ENCODE measurements around the gene NUDT21. TPM values are rescaled to one million over a fixed set of nuclear protein-coding genes. Genes with fewer than 3 reads are reported as not detected.

NUDT21 gene
- total RNA-seq, 1 experiment from 2014 or later: 171 TPM

DNA sequence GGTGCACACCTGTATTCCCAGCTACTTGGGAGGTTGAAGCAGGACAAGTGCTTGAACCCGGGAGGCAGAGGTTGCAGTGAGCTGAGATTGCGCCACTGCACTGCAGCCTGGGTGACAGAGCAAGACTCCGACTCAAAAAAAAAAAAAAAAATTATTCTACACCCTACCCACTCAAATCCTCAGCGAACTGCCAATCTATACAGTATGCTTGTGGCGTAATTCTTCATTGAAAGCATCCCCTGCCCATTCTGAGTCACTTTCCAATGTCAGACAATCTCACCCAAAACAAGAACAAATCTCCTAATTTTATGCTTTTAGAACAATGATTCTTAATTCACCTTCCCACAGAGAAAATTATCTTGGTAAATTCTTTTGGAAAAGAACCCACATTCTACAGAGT lies 37.8 kb downstream of the NUDT21 start:
- no peak for DNase-seq
- POLR2A ChIA-PET (ENCODE audit: unreplicated experiment): no interaction called here
- no TSS peak for BruUV-seq (replicated peaks)
- Histone ChIP-seq H3K27me3 (ENCODE audit: insufficient read depth, low read depth) (no peaks in the 10 kb centered on the region), H3K9me3 (ENCODE audit: insufficient read depth, low read depth) (no peaks in the 10 kb centered on the region), H3K79me2 (ENCODE audit: low read depth) (peaks cover 57% of the 10 kb centered on the region), H4K20me1 (ENCODE audit: insufficient read depth) (no peaks in the 10 kb centered on the region), H3F3A (ENCODE audit: insufficient read depth, low read depth) (peaks cover 32% of the 10 kb centered on the region), H3K4me2 (no peak overlapping the region), H3K27ac (no peak overlapping the region), H2AFZ (no peak overlapping the region), H3K4me1 (replicated peaks; ENCODE audit: insufficient read depth) (peaks cover 22% of the 10 kb centered on the region), H3K36me3 (ENCODE audit: low read depth) (peaks cover 5% of the 10 kb centered on the region; the same call in 1 of the 2 replicates), H3K4me3 (no peak overlapping the region), H3K9me2 (ENCODE audit: insufficient read depth) (no peaks in the 10 kb centered on the region)
- no peak for TF ChIP-seq EZH2 (IDR thresholded peaks at IDR 0.05; ENCODE audit: low read depth)
- TF ChIP-seq, protein P1, sequence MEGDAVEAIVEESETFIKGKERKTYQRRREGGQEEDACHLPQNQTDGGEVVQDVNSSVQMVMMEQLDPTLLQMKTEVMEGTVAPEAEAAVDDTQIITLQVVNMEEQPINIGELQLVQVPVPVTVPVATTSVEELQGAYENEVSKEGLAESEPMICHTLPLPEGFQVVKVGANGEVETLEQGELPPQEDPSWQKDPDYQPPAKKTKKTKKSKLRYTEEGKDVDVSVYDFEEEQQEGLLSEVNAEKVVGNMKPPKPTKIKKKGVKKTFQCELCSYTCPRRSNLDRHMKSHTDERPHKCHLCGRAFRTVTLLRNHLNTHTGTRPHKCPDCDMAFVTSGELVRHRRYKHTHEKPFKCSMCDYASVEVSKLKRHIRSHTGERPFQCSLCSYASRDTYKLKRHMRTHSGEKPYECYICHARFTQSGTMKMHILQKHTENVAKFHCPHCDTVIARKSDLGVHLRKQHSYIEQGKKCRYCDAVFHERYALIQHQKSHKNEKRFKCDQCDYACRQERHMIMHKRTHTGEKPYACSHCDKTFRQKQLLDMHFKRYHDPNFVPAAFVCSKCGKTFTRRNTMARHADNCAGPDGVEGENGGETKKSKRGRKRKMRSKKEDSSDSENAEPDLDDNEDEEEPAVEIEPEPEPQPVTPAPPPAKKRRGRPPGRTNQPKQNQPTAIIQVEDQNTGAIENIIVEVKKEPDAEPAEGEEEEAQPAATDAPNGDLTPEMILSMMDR (conservative IDR thresholded peaks at IDR 0.05): no peak
- CTCF ChIA-PET: no interaction called here
- intact Hi-C loops (cut with micrococcal nuclease; ENCODE audit: unreplicated experiment): no loop called here

DNA sequence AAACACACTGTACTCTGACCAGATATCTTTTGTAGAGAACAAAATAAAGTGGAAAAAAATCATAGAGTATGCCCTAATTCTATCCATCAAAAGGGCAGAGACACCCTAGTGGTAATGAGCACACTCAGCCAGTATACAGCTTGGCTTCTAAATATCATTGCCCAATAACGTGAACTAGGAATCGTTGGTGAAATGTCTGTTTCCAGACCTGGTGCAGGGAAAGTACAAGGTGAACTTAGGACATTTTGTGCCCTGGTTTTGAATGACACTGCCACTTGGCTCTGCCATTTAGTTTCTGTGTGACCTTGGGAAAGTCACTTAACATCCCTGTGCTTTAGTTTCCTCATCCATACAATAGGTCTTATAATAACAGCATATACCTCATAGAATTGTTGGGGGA lies 39.5 kb downstream of the NUDT21 start:
- Histone ChIP-seq H3K36me3 (ENCODE audit: low read depth) (peaks cover 16% of the 10 kb centered on the region), H3K4me1 (replicated peaks; ENCODE audit: insufficient read depth) (peaks cover 32% of the 10 kb centered on the region), H3K4me3 (no peak overlapping the region), H3K27me3 (ENCODE audit: insufficient read depth, low read depth) (no peaks in the 10 kb centered on the region), H3K79me2 (ENCODE audit: low read depth) (peaks cover 52% of the 10 kb centered on the region), H3K9me2 (ENCODE audit: insufficient read depth) (no peaks in the 10 kb centered on the region), H3K9me3 (ENCODE audit: insufficient read depth, low read depth) (no peaks in the 10 kb centered on the region), H3K4me2 (no peak overlapping the region), H3F3A (ENCODE audit: insufficient read depth, low read depth) (peaks cover 46% of the 10 kb centered on the region), H3K27ac (no peak overlapping the region), H4K20me1 (ENCODE audit: insufficient read depth) (no peaks in the 10 kb centered on the region), H2AFZ (no peak overlapping the region)
- no TSS peak for BruUV-seq (replicated peaks)
- POLR2A ChIA-PET (ENCODE audit: unreplicated experiment): no interaction called here
- intact Hi-C loops (cut with micrococcal nuclease; ENCODE audit: unreplicated experiment): no loop called here
- TF ChIP-seq, protein P1 (conservative IDR thresholded peaks at IDR 0.05): no peak
- no peak for TF ChIP-seq EZH2 (IDR thresholded peaks at IDR 0.05; ENCODE audit: low read depth)
- CTCF ChIA-PET: no interaction called here
- no peak for DNase-seq

DNA sequence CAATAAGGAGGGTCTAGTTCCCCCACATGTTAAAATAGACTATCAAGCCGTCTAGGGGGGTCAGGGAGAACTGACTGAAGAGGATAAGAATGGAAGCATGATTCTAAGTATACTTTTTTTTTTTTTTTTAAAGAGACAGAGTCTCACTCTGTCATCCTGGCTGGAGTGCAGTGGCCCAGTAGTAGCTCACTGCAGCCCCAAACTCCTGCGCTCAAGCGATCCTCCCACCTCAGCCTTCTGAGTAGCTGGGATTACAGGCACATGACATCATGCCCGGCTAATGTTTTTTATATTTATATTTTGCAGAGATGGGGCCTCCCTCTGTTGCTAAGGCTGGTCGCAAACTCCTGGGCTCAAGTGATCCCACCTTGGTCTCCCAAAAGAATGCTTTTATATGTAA lies 40.0 kb downstream of the NUDT21 start:
- H3K4me3 ChIP-seq: no peak overlapping the region
- H3F3A ChIP-seq (ENCODE audit: insufficient read depth, low read depth): peaks cover 49% of the 10 kb centered on the region
- no peak for TF ChIP-seq EZH2 (IDR thresholded peaks at IDR 0.05; ENCODE audit: low read depth)
- TF ChIP-seq, protein P1 (conservative IDR thresholded peaks at IDR 0.05): no peak
- ChIA-PET POLR2A (ENCODE audit: unreplicated experiment) (no interaction called here), CTCF (no interaction called here)
- H3K9me3 ChIP-seq (ENCODE audit: insufficient read depth, low read depth): no peaks in the 10 kb centered on the region
- H3K4me1 ChIP-seq (replicated peaks; ENCODE audit: insufficient read depth): peaks cover 32% of the 10 kb centered on the region
- no TSS peak for BruUV-seq (replicated peaks)
- DNase-seq: no peak
- no peak overlapping the region for H2AFZ ChIP-seq
- H3K79me2 ChIP-seq (ENCODE audit: low read depth): peaks cover 48% of the 10 kb centered on the region
- H3K27me3 ChIP-seq (ENCODE audit: insufficient read depth, low read depth): no peaks in the 10 kb centered on the region
- H3K9me2 ChIP-seq (ENCODE audit: insufficient read depth): no peaks in the 10 kb centered on the region
- no peaks in the 10 kb centered on the region for H4K20me1 ChIP-seq (ENCODE audit: insufficient read depth)
- no peak overlapping the region for H3K27ac ChIP-seq
- intact Hi-C loops (cut with micrococcal nuclease; ENCODE audit: unreplicated experiment): no loop called here
- no peak overlapping the region for H3K4me2 ChIP-seq
- peaks cover 16% of the 10 kb centered on the region for H3K36me3 ChIP-seq (ENCODE audit: low read depth)
